ENCODE results near the gene MGST2. TPM values are rescaled to one million over a fixed set of nuclear protein-coding genes. Genes with fewer than 3 reads are reported as not detected.

Gene MGST2
- polyA plus RNA-seq, 3 donors: 41.7 to 221 (median 153) TPM

- intact Hi-C loops (cut with micrococcal nuclease): no loop called here
- WGBS (ENCODE audit: insufficient coverage): 5% methylated on average over 4 of the region's 10 CpGs
- no peak overlapping the region for H3K9ac ChIP-seq (ENCODE audit: insufficient read depth, low read length, poor library complexity, severe bottlenecking)
Measured at GRCh38 chr4:139740531-139741041, 75.0 kb downstream of the MGST2 start.

GRCh38 chr4:139743027-139743426 is 77.4 kb downstream of the MGST2 start:
- Histone ChIP-seq H3K27ac (ENCODE audit: low read depth in 1 of 2, low read length in 2 of 2) (peak overlapping the region in 1 of 2 donors; percentile 28), H3K9me3 (replicated peaks in 1 of 2; ENCODE audit: control insufficient read depth in 1 of 2, insufficient read depth in 1 of 2, low read length in 2 of 2) (no peaks in the 10 kb centered on the region), H3K79me2 (ENCODE audit: insufficient read depth, low read length) (no peaks in the 10 kb centered on the region), H3K36me3 (replicated peaks in 1 of 2; ENCODE audit: control insufficient read depth in 1 of 2, insufficient read depth in 2 of 2, low read length in 2 of 2) (no peaks in the 10 kb centered on the region), H2AFZ (ENCODE audit: insufficient read depth, low read depth, low read length, poor library complexity, severe bottlenecking) (no peak overlapping the region), H3K4me2 (replicated peaks; ENCODE audit: extremely low read depth, low read length, poor library complexity, severe bottlenecking) (no peak overlapping the region), H3K4me1 (ENCODE audit: control insufficient read depth in 1 of 2, insufficient read depth in 2 of 2, low read length in 2 of 2) (peaks cover 32 to 48% of the 10 kb centered on the region in 2 donors), H3K9ac (ENCODE audit: insufficient read depth, low read length, poor library complexity, severe bottlenecking) (no peak overlapping the region), H4K20me1 (ENCODE audit: insufficient read depth, low read length) (peaks cover 4% of the 10 kb centered on the region), H3K4me3 (replicated peaks in 1 of 3; ENCODE audit: low read depth in 2 of 3, low read length in 3 of 3) (no peak overlapping the region), H3K27me3 (ENCODE audit: control insufficient read depth in 2 of 2, insufficient read depth in 2 of 2, low read length in 2 of 2) (no peaks in the 10 kb centered on the region)
- Mint-ChIP-seq H3K9me3 (no peaks in the 10 kb centered on the region), H3K4me1 (peaks cover 63% of the 10 kb centered on the region), H3K27ac (peak overlapping the region in 3 of 7 donors; percentile 30 to 67 (median 47)), H3K27me3 (ENCODE audit: low read depth in 3 of 3) (peaks cover 0 to 2% (median 1%) of the 10 kb centered on the region in 3 donors), H3K36me3 (peaks cover 7 to 14% of the 10 kb centered on the region in 2 donors), H3K4me3 (no peak overlapping the region)
- DNase-seq: no peak
- intact Hi-C loops (cut with micrococcal nuclease): no loop called here
- no CpG with 5 or more reads among the region's 5 CpGs for WGBS (ENCODE audit: insufficient coverage)
- TF ChIP-seq CTCF (IDR thresholded peaks at IDR 0.05): no peak

More at GRCh38 chr4:139740531-139741041, 75.0 kb downstream of the MGST2 start:
- H3K27ac ChIP-seq (ENCODE audit: low read depth in 1 of 2, low read length in 2 of 2): peak overlapping the region; percentile 62 to 76
- peak overlapping the region; percentile 73 for H3K4me2 ChIP-seq (replicated peaks; ENCODE audit: extremely low read depth, low read length, poor library complexity, severe bottlenecking)
- H3K79me2 ChIP-seq (ENCODE audit: insufficient read depth, low read length): no peaks in the 10 kb centered on the region
- H3K9me3 ChIP-seq (replicated peaks in 1 of 2; ENCODE audit: control insufficient read depth in 1 of 2, insufficient read depth in 1 of 2, low read length in 2 of 2): no peaks in the 10 kb centered on the region
- TF ChIP-seq CTCF (IDR thresholded peaks at IDR 0.05): no peak
- H3K27me3 ChIP-seq (ENCODE audit: control insufficient read depth in 2 of 2, insufficient read depth in 2 of 2, low read length in 2 of 2): no peaks in the 10 kb centered on the region
- H3K4me1 ChIP-seq (ENCODE audit: control insufficient read depth in 1 of 2, insufficient read depth in 2 of 2, low read length in 2 of 2): peaks cover 56 to 72% of the 10 kb centered on the region in 2 donors
- peaks cover 4% of the 10 kb centered on the region for H4K20me1 ChIP-seq (ENCODE audit: insufficient read depth, low read length)
- Mint-ChIP-seq H3K27me3 (ENCODE audit: low read depth in 3 of 3) (peaks cover 0 to 1% (median 0%) of the 10 kb centered on the region in 3 donors), H3K27ac (peak overlapping the region; percentile 82 to 94 (median 88)), H3K4me1 (peaks cover 72% of the 10 kb centered on the region), H3K36me3 (peaks cover 7 to 12% of the 10 kb centered on the region in 2 donors), H3K9me3 (peaks cover 0 to 1% (median 0%) of the 10 kb centered on the region in 7 donors), H3K4me3 (peak overlapping the region; percentile 58 to 76)
- peak overlapping the region; percentile 41 for H2AFZ ChIP-seq (ENCODE audit: insufficient read depth, low read depth, low read length, poor library complexity, severe bottlenecking)
- DNase-seq: peak; percentile 48 to 85 (median 77)
- H3K36me3 ChIP-seq (replicated peaks in 1 of 2; ENCODE audit: control insufficient read depth in 1 of 2, insufficient read depth in 2 of 2, low read length in 2 of 2): no peaks in the 10 kb centered on the region
- H3K4me3 ChIP-seq (replicated peaks in 1 of 3; ENCODE audit: low read depth in 2 of 3, low read length in 3 of 3): peak overlapping the region in 1 of 3 experiments; percentile 61

Measured in CD14-positive monocyte (primary cell).